ENCODE measurements around the gene GAS6.

Gene GAS6

DNA sequence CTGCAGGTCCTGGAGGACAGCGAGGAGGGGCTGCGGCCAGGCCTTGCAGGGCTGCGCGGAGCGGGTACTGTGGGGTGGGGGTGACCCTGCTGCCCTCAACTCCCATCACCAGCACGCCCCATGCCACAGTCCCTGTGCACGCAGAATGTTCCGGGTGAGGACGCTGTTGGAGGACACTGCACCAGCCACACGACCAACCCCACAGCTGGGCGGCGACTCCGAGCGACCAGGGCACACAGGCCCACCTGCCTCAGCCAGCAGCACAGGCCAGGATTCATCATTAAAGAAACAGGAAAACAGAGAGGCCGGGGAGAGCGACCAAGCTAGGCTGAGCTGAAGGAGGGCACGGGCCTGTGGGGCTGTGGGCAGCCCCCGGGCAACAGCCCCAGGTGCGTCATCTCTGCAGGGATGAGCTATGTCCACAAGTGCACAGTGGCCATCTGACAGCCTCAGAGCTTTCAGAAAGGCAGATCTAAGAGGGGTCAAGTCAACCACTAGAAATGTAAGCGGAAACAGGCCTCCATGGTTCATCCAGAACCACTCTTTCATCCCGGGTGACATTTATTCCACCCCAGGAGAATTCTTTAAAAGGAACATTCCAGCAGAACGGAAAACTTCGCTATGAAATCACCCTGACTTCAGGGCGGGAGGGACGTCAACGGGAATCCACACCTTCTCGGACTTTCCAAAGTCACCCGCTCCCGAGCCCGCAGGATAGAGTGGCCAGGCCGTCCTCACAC, 1.5 kb downstream of the GAS6 start:
- in situ Hi-C loops (cut with MboI; ENCODE audit: low pct_unique_long_range_greater_than_20kb, low sequenced_read_pairs, unreplicated experiment) = no loop called here
- no peak for TF ChIP-seq CTCF (IDR thresholded peaks at IDR 0.05; ENCODE audit: extremely low read depth, insufficient read depth, missing control alignments)
- no peak for DNase-seq (ENCODE audit: low spot score)

DNA sequence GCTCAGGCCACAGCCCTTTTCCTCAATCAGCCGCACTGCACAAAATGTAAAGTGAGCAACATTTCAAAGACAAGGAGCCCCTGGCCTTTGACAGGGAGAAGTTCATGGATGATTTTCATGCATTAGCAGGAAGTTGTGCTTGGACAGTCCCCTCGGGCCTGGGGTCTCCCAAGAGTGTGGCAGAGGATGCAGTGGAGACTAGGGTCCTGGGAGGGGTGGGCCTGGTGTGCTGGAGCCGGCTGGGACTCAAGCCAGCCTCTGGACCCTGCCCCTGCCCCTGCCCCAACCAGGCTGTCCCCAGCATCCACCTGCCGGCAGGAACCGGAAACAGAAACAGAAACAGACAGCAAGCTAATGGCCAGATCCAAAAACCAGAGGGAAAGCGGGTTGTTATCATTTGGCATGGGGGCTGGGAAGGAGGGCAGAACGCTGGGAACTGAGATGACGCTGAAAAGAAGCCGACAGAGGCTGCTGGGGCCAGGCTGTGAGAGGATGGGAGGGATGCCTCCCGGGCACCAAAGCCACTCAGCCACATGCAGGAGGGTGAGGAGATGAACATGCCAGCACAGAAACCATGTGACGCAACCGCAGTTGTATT, 2.3 kb downstream of the GAS6 start:
- in situ Hi-C loops (cut with MboI; ENCODE audit: low pct_unique_long_range_greater_than_20kb, low sequenced_read_pairs, unreplicated experiment) = no loop called here
- no peak for TF ChIP-seq CTCF (IDR thresholded peaks at IDR 0.05; ENCODE audit: extremely low read depth, insufficient read depth, missing control alignments)
- no peak for DNase-seq (ENCODE audit: low spot score)

DNA sequence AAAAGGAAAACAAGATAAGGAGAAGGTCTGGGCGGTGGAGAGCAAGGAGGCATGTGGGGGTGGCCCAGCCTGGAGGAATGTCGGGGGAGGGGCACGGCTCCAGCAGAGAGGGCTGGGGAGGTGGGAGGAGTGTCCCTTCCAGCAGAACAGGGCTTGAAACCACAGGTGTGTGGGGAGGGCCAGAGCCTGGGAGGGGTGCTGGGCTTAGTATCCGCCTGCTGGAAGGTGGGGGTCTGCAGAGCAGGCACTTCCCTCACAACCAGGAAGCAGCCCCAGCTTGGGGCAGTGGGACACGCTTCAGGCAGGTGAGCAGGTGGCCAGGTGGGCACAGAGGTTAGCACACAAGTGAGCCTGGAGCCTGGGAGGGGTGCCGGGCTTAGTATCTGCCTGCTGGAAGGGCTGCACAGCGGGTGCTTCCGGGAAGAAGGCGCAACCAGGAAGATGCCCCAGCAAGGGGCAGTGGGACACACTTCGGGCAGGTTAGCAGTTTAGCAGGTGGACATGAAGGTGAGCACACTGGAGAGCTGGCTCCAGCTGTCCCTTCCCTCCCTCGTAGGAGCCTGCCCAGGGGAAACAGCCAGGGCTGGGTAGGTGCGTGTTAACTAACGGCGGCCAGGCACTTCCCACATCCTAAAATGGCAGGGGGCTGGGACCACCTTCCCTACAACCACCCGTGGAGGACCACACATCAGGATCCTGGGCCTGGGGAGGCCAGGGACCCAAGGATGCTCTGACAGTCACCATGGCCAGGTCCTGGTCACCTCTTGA, 3.0 kb downstream of the GAS6 start:
- TF ChIP-seq CTCF (IDR thresholded peaks at IDR 0.05; ENCODE audit: extremely low read depth, insufficient read depth, missing control alignments) = no peak
- DNase-seq (ENCODE audit: low spot score) = no peak
- in situ Hi-C loops (cut with MboI; ENCODE audit: low pct_unique_long_range_greater_than_20kb, low sequenced_read_pairs, unreplicated experiment) = no loop called here

DNA sequence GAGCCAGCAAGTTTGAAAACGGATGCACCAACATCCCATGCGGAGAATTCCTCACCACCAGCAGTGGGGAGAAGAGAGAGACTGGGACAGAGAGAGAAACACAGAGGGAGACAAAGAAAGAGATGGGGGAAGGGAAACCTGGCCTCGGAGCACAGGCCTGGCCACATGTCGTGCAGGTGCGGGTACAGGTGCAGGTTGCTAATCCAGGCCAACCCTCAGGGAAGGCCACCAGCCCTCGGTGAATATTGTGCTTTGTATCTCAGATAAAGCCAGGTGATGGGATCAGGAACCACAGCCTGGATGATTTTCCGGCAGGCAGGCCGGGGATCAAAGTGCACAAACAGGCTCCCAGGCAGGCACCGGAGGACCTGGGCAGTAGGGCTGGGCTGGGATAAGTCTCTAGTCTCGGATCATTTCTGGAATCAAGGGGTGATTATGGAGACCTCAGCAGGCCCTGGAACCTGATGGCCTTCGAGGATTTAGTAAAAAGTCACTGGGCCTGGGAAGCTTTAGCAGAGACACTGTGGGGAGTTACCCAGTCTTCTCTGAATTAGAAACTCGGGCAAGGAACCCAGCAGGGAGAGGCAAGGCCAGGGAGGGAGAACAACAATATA, 3.7 kb downstream of the GAS6 start:
- TF ChIP-seq CTCF (IDR thresholded peaks at IDR 0.05; ENCODE audit: extremely low read depth, insufficient read depth, missing control alignments) = no peak
- DNase-seq (ENCODE audit: low spot score) = no peak
- in situ Hi-C loops (cut with MboI; ENCODE audit: low pct_unique_long_range_greater_than_20kb, low sequenced_read_pairs, unreplicated experiment) = no loop called here

- no peak for DNase-seq (ENCODE audit: low spot score)
- no peak for TF ChIP-seq CTCF (IDR thresholded peaks at IDR 0.05; ENCODE audit: extremely low read depth, insufficient read depth, missing control alignments)
- in situ Hi-C loops (cut with MboI; ENCODE audit: low pct_unique_long_range_greater_than_20kb, low sequenced_read_pairs, unreplicated experiment) = no loop called here
These were observed 4.4 kb downstream of the GAS6 start for GRCh38 chr13:113859311-113860050.

Measured in GM13977 (cell line).